HCT116 (cell line): ENCODE data around the gene CTSZ. TPM values are rescaled to one million over a fixed set of nuclear protein-coding genes. Genes with fewer than 3 reads are reported as not detected.

Experiments
- ATAC-seq: fragments of 200-7000 bp; cut with Tn5 transposase; 2 replicates; pipeline ENCODE4 v1.9.1; 2020; ENCODE audit warnings: mild to moderate bottlenecking, moderate library complexity
- BruUV-seq: library from RNA; stranded (reverse); fragments of 400-500 nt; replicated peaks from 2 replicates; lab custom pipeline; 2021; lab: Mats Ljungman, UMichigan
- CTCF ChIA-PET: fragments of 300-600 bp; sonication (Branson Sonifier 250); formaldehyde crosslinking; loops from one replicate; lab custom pipeline; 2021; ENCODE audit warnings: antibody characterized with exemption; lab: Charles Lee
- POLR2A ChIA-PET: fragments of 300-600, 350-600 bp; sonication (Branson Sonifier 250); formaldehyde crosslinking; loops from one replicate; lab custom pipeline; 2021; ENCODE audit warnings: antibody characterized with exemption; lab: Charles Lee
- RAD21 ChIA-PET, 2 experiments: fragments of 300-600 bp; sonication (Branson Sonifier 250); formaldehyde crosslinking; loops; one replicate each; lab custom pipeline; 2023; ENCODE audit warnings: low total read pairs in 2 of 2; ENCODE audit not compliant: uncharacterized antibody in 2 of 2, unreplicated experiment in 2 of 2, low non-redundant PET in 1 of 2; lab: Charles Lee
- DNase-seq: peaks from one replicate; pipeline ENCODE4 v3.0.0-alpha.2; 2010; ENCODE audit warnings: low read depth, low spot score
- H2AFZ ChIP-seq: fragments of 200-600 bp; shearing (Covaris generic), sonication (generic); 2 replicates; pipeline ENCODE4 v1.6.1; 2017; ENCODE audit warnings: low read depth, mixed run types, mixed read lengths, antibody characterized with exemption, low read length; ENCODE audit not compliant: poor library complexity, severe bottlenecking
- H3K27ac ChIP-seq: 2 replicates; pipeline ENCODE4 v1.5.1; 2012; ENCODE audit warnings: low read depth, low read length
- H3K27me3 ChIP-seq: fragments of 200-600 bp; sonication (generic); 2 replicates; pipeline ENCODE4 v1.6.1; 2016; ENCODE audit warnings: mixed run types, low read length, mixed read lengths; ENCODE audit not compliant: insufficient read depth
- H3K36me3 ChIP-seq, 2 experiments: fragments of 200-500 bp in 1 of 2; fragments of 200-600 bp in 1 of 2; sonication (Bioruptor generic) in 1 of 2; sonication (generic) in 1 of 2; 2 replicates each; pipeline versions ENCODE4 v1.5.1 to v1.6.1; 2014 to 2016; ENCODE audit warnings: low read length in 2 of 2, inconsistent platforms in 1 of 2, mixed read lengths in 1 of 2, mixed run types in 1 of 2; ENCODE audit not compliant: insufficient read depth in 2 of 2, control insufficient read depth in 1 of 2
- H3K4me1 ChIP-seq, 2 experiments: fragments of 200-600 bp in 1 of 2; sonication (generic) in 1 of 2; 2 replicates each; pipeline versions ENCODE4 v1.5.1 to v1.6.1; 2012 to 2017; ENCODE audit warnings: low read length in 2 of 2, inconsistent platforms in 1 of 2, mild to moderate bottlenecking in 1 of 2, mixed read lengths in 1 of 2, mixed run types in 1 of 2, moderate library complexity in 1 of 2; ENCODE audit not compliant: insufficient read depth in 2 of 2, control insufficient read depth in 1 of 2
- H3K4me2 ChIP-seq: fragments of 200-600 bp; sonication (generic); 2 replicates; pipeline ENCODE4 v1.6.1; 2017; ENCODE audit warnings: mixed run types, low read length, mixed read lengths
- H3K4me3 ChIP-seq, 2 experiments: fragments of 200-600 bp in 1 of 2; sonication (generic) in 1 of 2; replicated peaks in 1 of 2; 2 replicates each; pipeline ENCODE4 v1.5.1; 2011 to 2016; ENCODE audit warnings: low read length in 2 of 2, control low read depth in 1 of 2, low read depth in 1 of 2, mild to moderate bottlenecking in 1 of 2, mixed read lengths in 1 of 2, mixed run types in 1 of 2
- H3K79me2 ChIP-seq: fragments of 200-600 bp; sonication (generic); 2 replicates; pipeline ENCODE4 v1.6.1; 2017; ENCODE audit warnings: mild to moderate bottlenecking, mixed run types, low read length, moderate library complexity, mixed read lengths; ENCODE audit not compliant: insufficient read depth
- H3K9ac ChIP-seq: fragments of 200-600 bp; sonication (generic); 2 replicates; pipeline ENCODE4 v1.6.1; 2016; ENCODE audit warnings: low read length, mixed read lengths
- H3K9me2 ChIP-seq: fragments of 200-600 bp; sonication (generic), shearing (Covaris generic); 2 replicates; pipeline ENCODE4 v1.6.1; 2017; ENCODE audit warnings: mixed run types, mild to moderate bottlenecking, moderate library complexity; ENCODE audit not compliant: insufficient read depth
- H3K9me3 ChIP-seq, 2 experiments: fragments of 200-500 bp in 1 of 2; fragments of 200-600 bp in 1 of 2; sonication (Bioruptor generic) in 1 of 2; sonication (generic) in 1 of 2; 2 replicates each; pipeline ENCODE4 v1.6.1; 2014 to 2017; ENCODE audit warnings: low read length in 2 of 2, mixed read lengths in 2 of 2, inconsistent platforms in 1 of 2, low read depth in 1 of 2, mild to moderate bottlenecking in 1 of 2, mixed run types in 1 of 2, moderate library complexity in 1 of 2; ENCODE audit not compliant: control insufficient read depth in 1 of 2, insufficient read depth in 1 of 2
- H4K20me1 ChIP-seq: fragments of 200-600 bp; sonication (generic), shearing (Covaris generic); 2 replicates; pipeline ENCODE4 v1.6.1; 2017; ENCODE audit warnings: mixed run types, mild to moderate bottlenecking, moderate library complexity; ENCODE audit not compliant: insufficient read depth
- ATF3 ChIP-seq: IDR thresholded peaks from 2 replicates; pipeline ENCODE4 v1.6.1; 2012
- CBX3 ChIP-seq: IDR thresholded peaks from 2 replicates; pipeline ENCODE4 v1.6.1; 2012; ENCODE audit warnings: low read depth
- CTCF ChIP-seq, 3 experiments: fragments of 200-600 bp in 1 of 3; sonication (generic) in 1 of 3; IDR thresholded peaks in 2 of 3; conservative IDR thresholded peaks in 1 of 3; 2 replicates each; pipeline ENCODE4 v1.5.1; 2012 to 2017; ENCODE audit warnings: low read depth in 2 of 3, low read length in 2 of 3, antibody characterized with exemption in 1 of 3, borderline replicate concordance in 1 of 3, control low read depth in 1 of 3, mild to moderate bottlenecking in 1 of 3, mixed read lengths in 1 of 3, mixed run types in 1 of 3, moderate library complexity in 1 of 3; ENCODE audit not compliant: insufficient read depth in 1 of 3
- EGR1 ChIP-seq: IDR thresholded peaks from 2 replicates; pipeline ENCODE4 v1.6.1; 2012; ENCODE audit warnings: low read depth
- EZH2 ChIP-seq: fragments of 200-600 bp; sonication (generic); IDR thresholded peaks from 2 replicates; pipeline ENCODE4 v1.6.1; 2017; ENCODE audit warnings: antibody characterized with exemption, mixed run types
- EZH2phosphoT487 ChIP-seq: fragments of 200-600 bp; IDR thresholded peaks from 2 replicates; pipeline ENCODE4 v1.6.1; 2018; ENCODE audit warnings: antibody characterized with exemption, borderline replicate concordance
- FOSL1 ChIP-seq: IDR thresholded peaks from 2 replicates; pipeline ENCODE4 v1.6.1; 2012; ENCODE audit warnings: low read depth
- JUND ChIP-seq: IDR thresholded peaks from 2 replicates; pipeline ENCODE4 v1.6.1; 2012
- MAX ChIP-seq: IDR thresholded peaks from 2 replicates; pipeline ENCODE4 v1.6.1; 2012
- POLR2A ChIP-seq: IDR thresholded peaks from 2 replicates; pipeline ENCODE4 v1.7.0; 2011; ENCODE audit warnings: borderline replicate concordance; ENCODE audit not compliant: insufficient read depth, insufficient read length; ENCODE audit errors: extremely low read depth
- POLR2AphosphoS5 ChIP-seq: IDR thresholded peaks from 2 replicates; pipeline ENCODE4 v1.6.1; 2011; ENCODE audit warnings: mild to moderate bottlenecking, low read depth, low read length, moderate library complexity
- RAD21 ChIP-seq: IDR thresholded peaks from 2 replicates; pipeline ENCODE4 v1.6.1; 2012; ENCODE audit warnings: low read depth, mild to moderate bottlenecking
- SIN3A ChIP-seq: IDR thresholded peaks from 2 replicates; pipeline ENCODE4 v1.6.1; 2012; ENCODE audit warnings: low read depth
- TCF7L2 ChIP-seq: IDR thresholded peaks from 2 replicates; pipeline ENCODE4 v1.7.0; 2011; ENCODE audit warnings: borderline replicate concordance, inconsistent platforms; ENCODE audit not compliant: insufficient read depth, insufficient read length; ENCODE audit errors: extremely low read depth
- ZNF274 ChIP-seq: fragments of 200-500 bp; sonication (Bioruptor generic); IDR thresholded peaks from 2 replicates; pipeline ENCODE4 v1.6.1; 2014; ENCODE audit warnings: mild to moderate bottlenecking, low read depth, low read length, inconsistent platforms
- intact Hi-C: fragments of 100-400 bp; cut with micrococcal nuclease; formaldehyde crosslinking; loops from 2 replicates; pipeline ENCODE4 v1.10.0; 2022
- total RNA-seq: library from RNA; stranded (reverse); gene quantifications from one replicate; pipeline ENCODE4 v1.2.1, GENCODE V29; 2021; ENCODE audit not compliant: unreplicated experiment
- TF ChIP-seq, protein P1 (sequence below): IDR thresholded peaks from 2 replicates; pipeline ENCODE4 v1.6.1; 2012; ENCODE audit warnings: low read depth
- TF ChIP-seq, protein P2 (sequence below): IDR thresholded peaks from 2 replicates; pipeline ENCODE4 v1.6.1; 2011; ENCODE audit warnings: mild to moderate bottlenecking, low read length, moderate library complexity; ENCODE audit not compliant: insufficient replicate concordance; ENCODE audit errors: extremely low read depth

CTSZ gene
- total RNA-seq, 1 experiment from 2014 or later: 100 TPM

DNA sequence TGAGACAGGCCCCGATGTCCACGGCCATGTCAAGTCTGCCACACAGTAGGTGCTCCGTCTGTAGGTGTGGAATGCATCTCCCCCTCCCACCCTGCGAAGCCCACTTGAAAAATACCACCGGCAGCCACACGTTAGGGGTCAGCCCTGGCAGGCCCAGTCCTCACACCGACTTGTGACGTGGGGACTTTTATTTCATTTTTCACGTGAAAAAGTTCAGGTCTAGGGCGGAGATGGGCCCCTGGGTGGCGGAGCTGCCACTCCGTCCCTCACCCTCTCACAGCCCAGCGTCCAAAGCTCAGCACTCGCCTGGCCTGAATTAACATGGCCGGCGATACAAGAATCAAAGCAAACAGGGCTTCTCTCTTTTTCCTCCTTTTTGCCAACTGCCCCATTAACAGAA, 8.4 kb upstream of the CTSZ start:
- ChIA-PET POLR2A (no interaction called here), RAD21 (no interaction called here), CTCF (no interaction called here)
- DNase-seq: no peak
- no peak overlapping the region for H3K27ac ChIP-seq
- TF ChIP-seq RAD21 (no peak), MAX (no peak), JUND (no peak), ATF3 (no peak), EZH2phosphoT487 (no peak), SIN3A (no peak), CTCF (IDR thresholded peaks at IDR 0.05 in 2 of 3, conservative IDR thresholded peaks at IDR 0.05 in 1 of 3; ENCODE audit: borderline replicate concordance in 1 of 3, insufficient read depth in 1 of 3, low read depth in 2 of 3, low read length in 2 of 3) (no peak), EZH2 (no peak), POLR2AphosphoS5 (no peak), TCF7L2 (no peak), CBX3 (no peak), POLR2A (no peak), ZNF274 (no peak), FOSL1 (no peak), EGR1 (no peak)
- TF ChIP-seq, protein P1, sequence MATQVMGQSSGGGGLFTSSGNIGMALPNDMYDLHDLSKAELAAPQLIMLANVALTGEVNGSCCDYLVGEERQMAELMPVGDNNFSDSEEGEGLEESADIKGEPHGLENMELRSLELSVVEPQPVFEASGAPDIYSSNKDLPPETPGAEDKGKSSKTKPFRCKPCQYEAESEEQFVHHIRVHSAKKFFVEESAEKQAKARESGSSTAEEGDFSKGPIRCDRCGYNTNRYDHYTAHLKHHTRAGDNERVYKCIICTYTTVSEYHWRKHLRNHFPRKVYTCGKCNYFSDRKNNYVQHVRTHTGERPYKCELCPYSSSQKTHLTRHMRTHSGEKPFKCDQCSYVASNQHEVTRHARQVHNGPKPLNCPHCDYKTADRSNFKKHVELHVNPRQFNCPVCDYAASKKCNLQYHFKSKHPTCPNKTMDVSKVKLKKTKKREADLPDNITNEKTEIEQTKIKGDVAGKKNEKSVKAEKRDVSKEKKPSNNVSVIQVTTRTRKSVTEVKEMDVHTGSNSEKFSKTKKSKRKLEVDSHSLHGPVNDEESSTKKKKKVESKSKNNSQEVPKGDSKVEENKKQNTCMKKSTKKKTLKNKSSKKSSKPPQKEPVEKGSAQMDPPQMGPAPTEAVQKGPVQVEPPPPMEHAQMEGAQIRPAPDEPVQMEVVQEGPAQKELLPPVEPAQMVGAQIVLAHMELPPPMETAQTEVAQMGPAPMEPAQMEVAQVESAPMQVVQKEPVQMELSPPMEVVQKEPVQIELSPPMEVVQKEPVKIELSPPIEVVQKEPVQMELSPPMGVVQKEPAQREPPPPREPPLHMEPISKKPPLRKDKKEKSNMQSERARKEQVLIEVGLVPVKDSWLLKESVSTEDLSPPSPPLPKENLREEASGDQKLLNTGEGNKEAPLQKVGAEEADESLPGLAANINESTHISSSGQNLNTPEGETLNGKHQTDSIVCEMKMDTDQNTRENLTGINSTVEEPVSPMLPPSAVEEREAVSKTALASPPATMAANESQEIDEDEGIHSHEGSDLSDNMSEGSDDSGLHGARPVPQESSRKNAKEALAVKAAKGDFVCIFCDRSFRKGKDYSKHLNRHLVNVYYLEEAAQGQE: no peak
- TF ChIP-seq, protein P2, sequence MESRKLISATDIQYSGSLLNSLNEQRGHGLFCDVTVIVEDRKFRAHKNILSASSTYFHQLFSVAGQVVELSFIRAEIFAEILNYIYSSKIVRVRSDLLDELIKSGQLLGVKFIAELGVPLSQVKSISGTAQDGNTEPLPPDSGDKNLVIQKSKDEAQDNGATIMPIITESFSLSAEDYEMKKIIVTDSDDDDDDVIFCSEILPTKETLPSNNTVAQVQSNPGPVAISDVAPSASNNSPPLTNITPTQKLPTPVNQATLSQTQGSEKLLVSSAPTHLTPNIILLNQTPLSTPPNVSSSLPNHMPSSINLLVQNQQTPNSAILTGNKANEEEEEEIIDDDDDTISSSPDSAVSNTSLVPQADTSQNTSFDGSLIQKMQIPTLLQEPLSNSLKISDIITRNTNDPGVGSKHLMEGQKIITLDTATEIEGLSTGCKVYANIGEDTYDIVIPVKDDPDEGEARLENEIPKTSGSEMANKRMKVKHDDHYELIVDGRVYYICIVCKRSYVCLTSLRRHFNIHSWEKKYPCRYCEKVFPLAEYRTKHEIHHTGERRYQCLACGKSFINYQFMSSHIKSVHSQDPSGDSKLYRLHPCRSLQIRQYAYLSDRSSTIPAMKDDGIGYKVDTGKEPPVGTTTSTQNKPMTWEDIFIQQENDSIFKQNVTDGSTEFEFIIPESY: no peak
- intact Hi-C loops: no loop called here
- H3K9ac ChIP-seq: no peak overlapping the region
- no TSS peak for BruUV-seq
- no peaks in the 10 kb centered on the region for H3K36me3 ChIP-seq
- no peak overlapping the region for H2AFZ ChIP-seq
- no peaks in the 10 kb centered on the region for H4K20me1 ChIP-seq
- H3K4me2 ChIP-seq: no peak overlapping the region
- no peaks in the 10 kb centered on the region for H3K9me3 ChIP-seq
- H3K9me2 ChIP-seq: no peaks in the 10 kb centered on the region
- ATAC-seq: no peak
- H3K4me1 ChIP-seq: peaks cover under 1 to 17% of the 10 kb centered on the region in 2 experiments; a peak in 3 of 4 replicates
- H3K27me3 ChIP-seq: no peaks in the 10 kb centered on the region
- H3K79me2 ChIP-seq: no peaks in the 10 kb centered on the region
- no peak overlapping the region for H3K4me3 ChIP-seq
